ENCODE results near the gene ARHGEF3.

DNA sequence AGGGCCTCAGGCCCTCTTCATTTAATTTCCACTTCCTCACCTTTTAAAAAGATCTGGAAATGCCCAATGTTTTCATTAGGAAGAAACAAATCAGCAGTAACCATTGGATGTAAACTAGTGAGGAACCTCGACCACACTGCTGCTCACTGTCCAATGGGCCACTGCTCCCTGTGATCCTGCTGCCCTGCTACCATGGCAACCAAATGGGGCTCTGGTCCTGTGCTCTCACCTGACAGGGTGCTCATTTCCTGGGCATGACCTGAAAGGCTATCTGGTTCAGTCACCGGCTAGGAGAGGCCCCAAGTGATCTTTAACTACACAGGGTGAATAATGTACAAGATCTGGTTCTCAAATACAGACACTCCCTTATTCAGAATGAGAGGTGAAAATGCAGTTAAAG lies 54.6 kb downstream of the ARHGEF3 start:
- TF ChIP-seq POLR2A (IDR thresholded peaks at IDR 0.05) (no peak), POLR2AphosphoS5 (IDR thresholded peaks at IDR 0.05) (no peak)
- TF ChIP-seq, protein P1, sequence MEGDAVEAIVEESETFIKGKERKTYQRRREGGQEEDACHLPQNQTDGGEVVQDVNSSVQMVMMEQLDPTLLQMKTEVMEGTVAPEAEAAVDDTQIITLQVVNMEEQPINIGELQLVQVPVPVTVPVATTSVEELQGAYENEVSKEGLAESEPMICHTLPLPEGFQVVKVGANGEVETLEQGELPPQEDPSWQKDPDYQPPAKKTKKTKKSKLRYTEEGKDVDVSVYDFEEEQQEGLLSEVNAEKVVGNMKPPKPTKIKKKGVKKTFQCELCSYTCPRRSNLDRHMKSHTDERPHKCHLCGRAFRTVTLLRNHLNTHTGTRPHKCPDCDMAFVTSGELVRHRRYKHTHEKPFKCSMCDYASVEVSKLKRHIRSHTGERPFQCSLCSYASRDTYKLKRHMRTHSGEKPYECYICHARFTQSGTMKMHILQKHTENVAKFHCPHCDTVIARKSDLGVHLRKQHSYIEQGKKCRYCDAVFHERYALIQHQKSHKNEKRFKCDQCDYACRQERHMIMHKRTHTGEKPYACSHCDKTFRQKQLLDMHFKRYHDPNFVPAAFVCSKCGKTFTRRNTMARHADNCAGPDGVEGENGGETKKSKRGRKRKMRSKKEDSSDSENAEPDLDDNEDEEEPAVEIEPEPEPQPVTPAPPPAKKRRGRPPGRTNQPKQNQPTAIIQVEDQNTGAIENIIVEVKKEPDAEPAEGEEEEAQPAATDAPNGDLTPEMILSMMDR (IDR thresholded peaks at IDR 0.05 in 8 of 11, conservative IDR thresholded peaks at IDR 0.05 in 3 of 11): no peak
